Myocyte (in vitro differentiated cells): Measurements from ENCODE around the gene CBLB. TPM values are rescaled to one million over a fixed set of nuclear protein-coding genes. Genes with fewer than 3 reads are reported as not detected.
A peak's percentile ranks its signal among the peaks of the same experiment; 100 is the strongest.

ENCODE experiments used
- DNase-seq: peaks from one replicate; pipeline ENCODE4 v3.0.0-alpha.2; 2012; ENCODE audit warnings: low read depth
- total RNA-seq: library from RNA; depleted of rRNA; stranded (reverse); fragments of >200 nt; gene quantifications from 2 replicates; pipeline ENCODE4 v1.2.3, GENCODE V29; 2014

CBLB gene
- total RNA-seq, 1 donor from 2014 or later, result 54.6 TPM

GRCh38 chr3:105847865-105848264 is 20.9 kb downstream of the CBLB start:
- no peak for DNase-seq

- no peak for DNase-seq
Measured at GRCh38 chr3:105847452-105847851, 21.4 kb downstream of the CBLB start.

- DNase-seq, result no peak
Measured at GRCh38 chr3:105846809-105847208, 22.0 kb downstream of the CBLB start.

- DNase-seq, result no peak
Measured at GRCh38 chr3:105845488-105845887, 23.3 kb downstream of the CBLB start.

GRCh38 chr3:105844704-105845103 is 24.1 kb downstream of the CBLB start:
- DNase-seq, result no peak

GRCh38 chr3:105843994-105844393 is 24.8 kb downstream of the CBLB start:
- no peak for DNase-seq

- no peak for DNase-seq
Measured at GRCh38 chr3:105842943-105843342, 25.9 kb downstream of the CBLB start.

- DNase-seq, result no peak
Measured at GRCh38 chr3:105842449-105842848, 26.4 kb downstream of the CBLB start.

GRCh38 chr3:105837947-105838346 is 30.9 kb downstream of the CBLB start:
- no peak for DNase-seq

GRCh38 chr3:105837143-105837740 is 31.6 kb downstream of the CBLB start:
- DNase-seq, result no peak

- DNase-seq, result no peak
Measured at GRCh38 chr3:105836533-105836932, 32.3 kb downstream of the CBLB start.

GRCh38 chr3:105835606-105836005 is 33.2 kb downstream of the CBLB start:
- DNase-seq, result no peak

- no peak for DNase-seq
Measured at GRCh38 chr3:105834768-105835167, 34.0 kb downstream of the CBLB start.

- no peak for DNase-seq
Measured at GRCh38 chr3:105832644-105833043, 36.2 kb downstream of the CBLB start.

GRCh38 chr3:105830836-105831235 is 38.0 kb downstream of the CBLB start:
- DNase-seq, result no peak

GRCh38 chr3:105829871-105830622 is 38.8 kb downstream of the CBLB start:
- no peak for DNase-seq

- DNase-seq, result no peak
Measured at GRCh38 chr3:105829229-105829628, 39.6 kb downstream of the CBLB start.

- DNase-seq, result no peak
Measured at GRCh38 chr3:105828703-105829102, 40.1 kb downstream of the CBLB start.

- DNase-seq, result peak; percentile 77
Measured at GRCh38 chr3:105827959-105828358, 40.9 kb downstream of the CBLB start.

GRCh38 chr3:105826778-105827634 is 41.8 kb downstream of the CBLB start:
- no peak for DNase-seq

- DNase-seq, result no peak
Measured at GRCh38 chr3:105824129-105824528, 44.7 kb downstream of the CBLB start.
